Mononuclear cell (primary cell): Measurements from ENCODE around the gene LYL1. TPM values are rescaled to one million over a fixed set of nuclear protein-coding genes. Genes with fewer than 3 reads are reported as not detected.

Experiments
- H3K27me3 ChIP-seq: 2 replicates; pipeline ENCODE4 v1.6.0; 2011; ENCODE audit warnings: low read length, control low read depth; ENCODE audit not compliant: insufficient read depth
- H3K4me1 ChIP-seq: 2 replicates; pipeline ENCODE4 v1.5.1; 2011; ENCODE audit warnings: mild to moderate bottlenecking, low read length, control low read depth; ENCODE audit not compliant: insufficient read depth
- H3K4me3 ChIP-seq: 2 replicates; pipeline ENCODE4 v1.5.1; 2011; ENCODE audit warnings: mild to moderate bottlenecking, low read length, moderate library complexity
- H3K9me3 ChIP-seq: 2 replicates; pipeline ENCODE4 v1.5.1; 2011; ENCODE audit warnings: low read depth, mild to moderate bottlenecking, control low read depth, low read length
- total RNA-seq: library from RNA; depleted of rRNA; stranded (reverse); fragments of >200 nt; gene quantifications from one replicate; pipeline ENCODE4 v1.2.3, GENCODE V29; 2012

The LYL1 gene
- total RNA-seq, 1 donor = 20.5 TPM

GRCh38 chr19:13083627-13084026 is 19.0 kb downstream of the LYL1 start:
- Histone ChIP-seq H3K4me3 (no peak overlapping the region), H3K9me3 (no peaks in the 10 kb centered on the region), H3K4me1 (peaks cover 8% of the 10 kb centered on the region), H3K27me3 (no peaks in the 10 kb centered on the region)

GRCh38 chr19:13083008-13083404 is 19.7 kb downstream of the LYL1 start:
- Histone ChIP-seq H3K4me3 (no peak overlapping the region), H3K4me1 (peaks cover 8% of the 10 kb centered on the region), H3K9me3 (no peaks in the 10 kb centered on the region), H3K27me3 (no peaks in the 10 kb centered on the region)

GRCh38 chr19:13082192-13083007 is 20.3 kb downstream of the LYL1 start:
- H3K9me3 ChIP-seq = no peaks in the 10 kb centered on the region
- H3K27me3 ChIP-seq = no peaks in the 10 kb centered on the region
- peaks cover 8% of the 10 kb centered on the region for H3K4me1 ChIP-seq
- no peak overlapping the region for H3K4me3 ChIP-seq

- Histone ChIP-seq H3K4me3 (no peak overlapping the region), H3K4me1 (peaks cover 8% of the 10 kb centered on the region), H3K27me3 (no peaks in the 10 kb centered on the region), H3K9me3 (no peaks in the 10 kb centered on the region)
These were observed 23.1 kb downstream of the LYL1 start for GRCh38 chr19:13079542-13079986.

GRCh38 chr19:13078897-13079541 is 23.6 kb downstream of the LYL1 start:
- Histone ChIP-seq H3K4me3 (no peak overlapping the region), H3K9me3 (no peaks in the 10 kb centered on the region), H3K27me3 (no peaks in the 10 kb centered on the region), H3K4me1 (peaks cover 8% of the 10 kb centered on the region)

GRCh38 chr19:13078381-13078780 is 24.3 kb downstream of the LYL1 start:
- peaks cover 8% of the 10 kb centered on the region for H3K4me1 ChIP-seq
- H3K4me3 ChIP-seq = no peak overlapping the region
- H3K9me3 ChIP-seq = no peaks in the 10 kb centered on the region
- no peaks in the 10 kb centered on the region for H3K27me3 ChIP-seq

GRCh38 chr19:13077240-13077639 is 25.4 kb downstream of the LYL1 start:
- H3K4me3 ChIP-seq = no peak overlapping the region
- H3K4me1 ChIP-seq = peaks cover 8% of the 10 kb centered on the region
- H3K9me3 ChIP-seq = no peaks in the 10 kb centered on the region
- H3K27me3 ChIP-seq = no peaks in the 10 kb centered on the region

- H3K27me3 ChIP-seq = no peaks in the 10 kb centered on the region
- no peaks in the 10 kb centered on the region for H3K9me3 ChIP-seq
- no peak overlapping the region for H3K4me3 ChIP-seq
- H3K4me1 ChIP-seq = peaks cover 8% of the 10 kb centered on the region
These were observed 25.9 kb downstream of the LYL1 start for GRCh38 chr19:13076787-13077186.

GRCh38 chr19:13076320-13076719 is 26.3 kb downstream of the LYL1 start:
- H3K4me3 ChIP-seq = no peak overlapping the region
- no peaks in the 10 kb centered on the region for H3K9me3 ChIP-seq
- H3K27me3 ChIP-seq = no peaks in the 10 kb centered on the region
- H3K4me1 ChIP-seq = peaks cover 8% of the 10 kb centered on the region

- H3K9me3 ChIP-seq = no peaks in the 10 kb centered on the region
- no peaks in the 10 kb centered on the region for H3K27me3 ChIP-seq
- H3K4me1 ChIP-seq = peaks cover 6% of the 10 kb centered on the region
- H3K4me3 ChIP-seq = no peak overlapping the region
These were observed 28.3 kb downstream of the LYL1 start for GRCh38 chr19:13074378-13074777.

- no peaks in the 10 kb centered on the region for H3K27me3 ChIP-seq
- H3K4me1 ChIP-seq = no peaks in the 10 kb centered on the region
- H3K4me3 ChIP-seq = no peak overlapping the region
- H3K9me3 ChIP-seq = no peaks in the 10 kb centered on the region
These were observed 29.4 kb downstream of the LYL1 start for GRCh38 chr19:13073263-13073662.

GRCh38 chr19:13072188-13072908 is 30.3 kb downstream of the LYL1 start:
- Histone ChIP-seq H3K4me3 (no peak overlapping the region), H3K27me3 (no peaks in the 10 kb centered on the region), H3K4me1 (no peaks in the 10 kb centered on the region), H3K9me3 (no peaks in the 10 kb centered on the region)

- H3K9me3 ChIP-seq = no peaks in the 10 kb centered on the region
- H3K27me3 ChIP-seq = no peaks in the 10 kb centered on the region
- H3K4me1 ChIP-seq = no peaks in the 10 kb centered on the region
- H3K4me3 ChIP-seq = no peak overlapping the region
These were observed 31.0 kb downstream of the LYL1 start for GRCh38 chr19:13071444-13072187.

- H3K4me1 ChIP-seq = no peaks in the 10 kb centered on the region
- no peaks in the 10 kb centered on the region for H3K9me3 ChIP-seq
- no peak overlapping the region for H3K4me3 ChIP-seq
- H3K27me3 ChIP-seq = no peaks in the 10 kb centered on the region
These were observed 32.1 kb downstream of the LYL1 start for GRCh38 chr19:13070425-13071140.
